Neural crest cell (in vitro differentiated cells): ENCODE data around the gene SHTN1. TPM values are rescaled to one million over a fixed set of nuclear protein-coding genes. Genes with fewer than 3 reads are reported as not detected.
A peak's percentile ranks its signal among the peaks of the same experiment; 100 is the strongest.

Experiments
- DNase-seq: peaks from one replicate; pipeline ENCODE4 v3.0.0; 2021; ENCODE audit warnings: low read depth, mixed read lengths, low spot score
- H3K27ac Mint-ChIP-seq: one replicate; pipeline ENCODE4 v1.8.0; 2021; ENCODE audit warnings: mild to moderate bottlenecking, mixed read lengths; ENCODE audit not compliant: unreplicated experiment
- H3K27me3 Mint-ChIP-seq: 2 replicates; pipeline ENCODE4 v1.8.0; 2021; ENCODE audit warnings: low read depth, mild to moderate bottlenecking, mixed read lengths
- H3K36me3 Mint-ChIP-seq: 2 replicates; pipeline ENCODE4 v1.8.0; 2021; ENCODE audit warnings: low read depth, mild to moderate bottlenecking, mixed read lengths
- H3K4me1 Mint-ChIP-seq: 2 replicates; pipeline ENCODE4 v1.8.0; 2021; ENCODE audit warnings: mixed read lengths
- H3K4me3 Mint-ChIP-seq: one replicate; pipeline ENCODE4 v1.8.0; 2021; ENCODE audit warnings: mild to moderate bottlenecking, mixed read lengths
- H3K9me3 Mint-ChIP-seq: 2 replicates; pipeline ENCODE4 v1.8.0; 2021; ENCODE audit warnings: mixed read lengths
- CTCF ChIP-seq: fragments of 200-600 bp; sonication (generic); conservative IDR thresholded peaks from 2 replicates; pipeline ENCODE4 v1.5.0; 2021; ENCODE audit warnings: antibody characterized with exemption, mild to moderate bottlenecking
- total RNA-seq: library from RNA; stranded (reverse); gene quantifications from 2 replicates; pipeline ENCODE4 v1.2.1, GENCODE V29; 2021

SHTN1 gene
- total RNA-seq, 1 donor from 2014 or later = 10.0 TPM

GRCh38 chr10:116988311-116988710 lies 16.7 kb downstream of the SHTN1 start:
- DNase-seq = no peak
- Mint-ChIP-seq H3K9me3 (no peaks in the 10 kb centered on the region), H3K27me3 (no peaks in the 10 kb centered on the region), H3K27ac (no peak overlapping the region), H3K4me3 (no peak overlapping the region), H3K36me3 (no peaks in the 10 kb centered on the region), H3K4me1 (peaks cover 16% of the 10 kb centered on the region)
- no peak for TF ChIP-seq CTCF

GRCh38 chr10:116985611-116986010 lies 19.4 kb downstream of the SHTN1 start:
- TF ChIP-seq CTCF = no peak
- Mint-ChIP-seq H3K27me3 (no peaks in the 10 kb centered on the region), H3K4me1 (peaks cover 14% of the 10 kb centered on the region), H3K27ac (no peak overlapping the region), H3K9me3 (no peaks in the 10 kb centered on the region), H3K4me3 (no peak overlapping the region), H3K36me3 (no peaks in the 10 kb centered on the region)
- DNase-seq = no peak

GRCh38 chr10:116984202-116984990 lies 20.6 kb downstream of the SHTN1 start:
- Mint-ChIP-seq H3K9me3 (no peaks in the 10 kb centered on the region), H3K27me3 (no peaks in the 10 kb centered on the region), H3K27ac (peak overlapping the region; percentile 23), H3K4me3 (no peak overlapping the region), H3K4me1 (peaks cover 4% of the 10 kb centered on the region), H3K36me3 (no peaks in the 10 kb centered on the region)
- DNase-seq = no peak
- TF ChIP-seq CTCF = no peak

GRCh38 chr10:116980041-116980440 lies 24.9 kb downstream of the SHTN1 start:
- no peak overlapping the region for H3K4me3 Mint-ChIP-seq

GRCh38 chr10:116978901-116979300 lies 26.1 kb downstream of the SHTN1 start:
- Mint-ChIP-seq H3K9me3 (no peaks in the 10 kb centered on the region), H3K27me3 (no peaks in the 10 kb centered on the region), H3K36me3 (no peaks in the 10 kb centered on the region), H3K4me3 (no peak overlapping the region), H3K4me1 (peaks cover 34% of the 10 kb centered on the region), H3K27ac (no peak overlapping the region)
- DNase-seq = no peak
- TF ChIP-seq CTCF = no peak

More at GRCh38 chr10:116980041-116980440, 24.9 kb downstream of the SHTN1 start:
- DNase-seq = no peak
- H3K36me3 Mint-ChIP-seq = no peaks in the 10 kb centered on the region
- H3K9me3 Mint-ChIP-seq = no peaks in the 10 kb centered on the region
- peaks cover 26% of the 10 kb centered on the region for H3K4me1 Mint-ChIP-seq
- H3K27me3 Mint-ChIP-seq = no peaks in the 10 kb centered on the region
- H3K27ac Mint-ChIP-seq = no peak overlapping the region
- TF ChIP-seq CTCF = no peak
